Upper lobe of left lung (tissue), 6 donors: ENCODE results near the gene PLCB2. TPM values are rescaled to one million over a fixed set of nuclear protein-coding genes. Genes with fewer than 3 reads are reported as not detected.

Source experiments
- ATAC-seq, 2 donors: fragments of 200-7000 bp; cut with Tn5 transposase; one replicate each; pipeline ENCODE4 v1.9.1; 2022; ENCODE audit warnings: mild to moderate bottlenecking in 2 of 2, moderate library complexity in 2 of 2; ENCODE audit not compliant: low FRiP score in 2 of 2
- DNase-seq, 2 donors: peaks; one replicate each; pipeline ENCODE4 v3.0.0-alpha.2; 2019 to 2020
- H3K27ac ChIP-seq, 4 donors: fragments of 200-600 bp; sonication (generic); one replicate each; pipeline ENCODE4 v1.5.1; 2016 to 2019
- H3K27me3 ChIP-seq, 4 donors: fragments of 200-600 bp; sonication (generic); one replicate each; pipeline ENCODE4 v1.5.1; 2017 to 2019
- H3K36me3 ChIP-seq, 4 donors: fragments of 200-600 bp; sonication (generic); one replicate each; pipeline ENCODE4 v1.5.1; 2016 to 2019
- H3K4me1 ChIP-seq, 4 donors: fragments of 200-600 bp; sonication (generic); one replicate each; pipeline ENCODE4 v1.5.1; 2018 to 2019
- H3K4me3 ChIP-seq, 4 donors: fragments of 200-600 bp; sonication (generic); one replicate each; pipeline ENCODE4 v1.5.1; 2017 to 2019; ENCODE audit warnings: mild to moderate bottlenecking in 2 of 4, moderate library complexity in 1 of 4
- H3K9me3 ChIP-seq, 4 donors: fragments of 200-600 bp; sonication (generic); one replicate each; pipeline ENCODE4 v1.5.1; 2018 to 2019
- EP300 ChIP-seq, 4 donors: sonication (generic); formaldehyde crosslinking; IDR thresholded peaks; one replicate each; pipeline ENCODE4 v1.5.1; 2017; ENCODE audit warnings: antibody characterized with exemption in 4 of 4, control low read depth in 2 of 4
- POLR2A ChIP-seq, 4 donors: fragments of 450-650 bp; IDR thresholded peaks; one replicate each; pipeline ENCODE4 v1.5.1; 2016 to 2017; ENCODE audit warnings: antibody characterized with exemption in 4 of 4, mild to moderate bottlenecking in 2 of 4
- POLR2AphosphoS5 ChIP-seq, 2 donors: sonication (generic); formaldehyde crosslinking; IDR thresholded peaks; one replicate each; pipeline ENCODE4 v1.5.1; 2017; ENCODE audit warnings: antibody characterized with exemption in 2 of 2
- WGBS, 2 donors: methylation state at CpG; one replicate each; pipeline ENCODE4 v1.1.5; 2017 to 2018; 5-methylcytosine and 5-hydroxymethylcytosine counted together
- total RNA-seq, 6 donors: library from RNA; depleted of rRNA in 4 of 6; stranded (reverse); fragments of >200 nt in 4 of 6; gene quantifications; one replicate each; pipeline versions ENCODE4 v1.1.0 to v1.2.1, GENCODE V29; 2016 to 2021
- TF ChIP-seq, protein P1 (sequence below), 6 experiments: fragments of 450-650 bp in 4 of 6; fragments of 200-600 bp in 2 of 6; sonication (generic) in 2 of 6; IDR thresholded peaks; one replicate each; pipeline ENCODE4 v1.5.1; 2016 to 2019; ENCODE audit warnings: antibody characterized with exemption in 6 of 6
- donor health status: DM: no; HTN: no; CAD: no; lungs with moderate emphysema.
- donor health status: DM: no; HTN: yes; CAD: no; lungs with severe emphysema.

Gene PLCB2
- total RNA-seq, 6 donors from 2014 or later: 26.9 to 170 (median 85.7) TPM

GRCh38 chr15:40338921-40339620 lies 31.3 kb upstream of the PLCB2 start:
- Histone ChIP-seq H3K36me3 (peaks cover 0 to 23% (median 5%) of the 10 kb centered on the region in 4 donors), H3K27me3 (no peaks in the 10 kb centered on the region), H3K9me3 (no peaks in the 10 kb centered on the region), H3K4me1 (peaks cover 85 to 91% (median 88%) of the 10 kb centered on the region in 4 donors), H3K27ac (peak overlapping the region; percentile 86 to 96 (median 94)), H3K4me3 (peak overlapping the region in 3 of 4 donors; percentile 45 to 61 (median 53))
- TF ChIP-seq POLR2AphosphoS5 (IDR thresholded peaks at IDR 0.05) (no peak), EP300 (IDR thresholded peaks at IDR 0.05) (no peak), POLR2A (IDR thresholded peaks at IDR 0.05) (no peak)
- TF ChIP-seq, protein P1, sequence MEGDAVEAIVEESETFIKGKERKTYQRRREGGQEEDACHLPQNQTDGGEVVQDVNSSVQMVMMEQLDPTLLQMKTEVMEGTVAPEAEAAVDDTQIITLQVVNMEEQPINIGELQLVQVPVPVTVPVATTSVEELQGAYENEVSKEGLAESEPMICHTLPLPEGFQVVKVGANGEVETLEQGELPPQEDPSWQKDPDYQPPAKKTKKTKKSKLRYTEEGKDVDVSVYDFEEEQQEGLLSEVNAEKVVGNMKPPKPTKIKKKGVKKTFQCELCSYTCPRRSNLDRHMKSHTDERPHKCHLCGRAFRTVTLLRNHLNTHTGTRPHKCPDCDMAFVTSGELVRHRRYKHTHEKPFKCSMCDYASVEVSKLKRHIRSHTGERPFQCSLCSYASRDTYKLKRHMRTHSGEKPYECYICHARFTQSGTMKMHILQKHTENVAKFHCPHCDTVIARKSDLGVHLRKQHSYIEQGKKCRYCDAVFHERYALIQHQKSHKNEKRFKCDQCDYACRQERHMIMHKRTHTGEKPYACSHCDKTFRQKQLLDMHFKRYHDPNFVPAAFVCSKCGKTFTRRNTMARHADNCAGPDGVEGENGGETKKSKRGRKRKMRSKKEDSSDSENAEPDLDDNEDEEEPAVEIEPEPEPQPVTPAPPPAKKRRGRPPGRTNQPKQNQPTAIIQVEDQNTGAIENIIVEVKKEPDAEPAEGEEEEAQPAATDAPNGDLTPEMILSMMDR (IDR thresholded peaks at IDR 0.05): no peak
- peak in 1 of 2 donors; percentile 39 for DNase-seq
- 67 to 77% methylated on average over 5 to 11 of the region's 11 CpGs for WGBS, 2 donors
- ATAC-seq: no peak

DNA sequence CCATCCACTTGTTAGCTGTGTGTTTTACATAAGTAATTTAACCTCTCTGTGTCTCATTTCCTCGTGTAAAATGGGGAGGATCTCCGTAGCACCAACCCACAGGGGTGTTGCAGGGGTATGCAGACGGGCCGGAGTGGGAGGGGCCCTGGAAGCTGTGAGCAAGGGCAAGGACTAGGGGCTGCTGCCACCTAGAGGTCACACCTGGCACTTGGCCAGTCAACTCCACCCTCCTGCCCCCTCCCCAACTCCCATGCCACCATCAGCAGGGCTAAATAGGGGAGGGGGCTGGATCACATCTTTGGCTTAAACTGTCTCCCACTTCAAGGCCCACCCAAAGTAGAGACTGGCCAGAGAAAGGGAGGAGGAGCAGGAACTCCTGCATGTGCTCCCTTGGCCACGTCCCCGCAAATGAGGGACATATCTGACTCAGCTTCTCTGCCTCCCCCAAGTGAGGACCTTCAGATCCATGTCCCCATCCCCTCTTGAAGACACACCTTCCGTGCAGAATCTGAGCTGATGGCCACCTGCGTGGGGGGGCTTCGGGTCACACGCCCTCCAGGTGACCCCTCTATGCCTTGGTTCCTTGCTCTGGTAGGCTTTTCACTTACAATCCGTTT lies 30.4 kb upstream of the PLCB2 start:
- 42 to 50% methylated on average over 9 to 11 of the region's 11 CpGs for WGBS, 2 donors
- no peaks in the 10 kb centered on the region for H3K9me3 ChIP-seq
- peaks cover 85 to 91% (median 89%) of the 10 kb centered on the region in 4 donors for H3K4me1 ChIP-seq
- H3K36me3 ChIP-seq: peaks cover 0 to 23% (median 5%) of the 10 kb centered on the region in 4 donors
- peak in 1 of 2 donors; percentile 88 for DNase-seq
- TF ChIP-seq, protein P1 (IDR thresholded peaks at IDR 0.05): peak; percentile 59 to 88 (median 78)
- no peak for TF ChIP-seq POLR2A (IDR thresholded peaks at IDR 0.05)
- no peak for TF ChIP-seq POLR2AphosphoS5 (IDR thresholded peaks at IDR 0.05)
- TF ChIP-seq EP300 (IDR thresholded peaks at IDR 0.05): no peak
- ATAC-seq: peak; percentile 28 to 46
- peak overlapping the region in 1 of 4 donors; percentile 15 for H3K4me3 ChIP-seq
- H3K27ac ChIP-seq: peak overlapping the region in 3 of 4 donors; percentile 46 to 95 (median 93)
- no peaks in the 10 kb centered on the region for H3K27me3 ChIP-seq

- 66 to 79% methylated on average over 3 to 9 of the region's 19 CpGs for WGBS, 2 donors
- Histone ChIP-seq H3K4me1 (peaks cover 86 to 90% (median 88%) of the 10 kb centered on the region in 4 donors), H3K4me3 (peak overlapping the region in 1 of 4 donors; percentile 15), H3K27ac (peak overlapping the region in 3 of 4 donors; percentile 2 to 95 (median 93)), H3K36me3 (peaks cover 0 to 23% (median 5%) of the 10 kb centered on the region in 4 donors), H3K27me3 (no peaks in the 10 kb centered on the region), H3K9me3 (no peaks in the 10 kb centered on the region)
- ATAC-seq: no peak
- peak in 1 of 2 donors; percentile 83 for DNase-seq
- no peak for TF ChIP-seq POLR2AphosphoS5 (IDR thresholded peaks at IDR 0.05)
- no peak for TF ChIP-seq EP300 (IDR thresholded peaks at IDR 0.05)
- TF ChIP-seq, protein P1 (IDR thresholded peaks at IDR 0.05): no peak
- TF ChIP-seq POLR2A (IDR thresholded peaks at IDR 0.05): no peak
These were observed 29.9 kb upstream of the PLCB2 start for GRCh38 chr15:40337597-40337996.

GRCh38 chr15:40336744-40337122 lies 29.0 kb upstream of the PLCB2 start:
- H3K4me1 ChIP-seq: peaks cover 86 to 99% (median 91%) of the 10 kb centered on the region in 4 donors
- H3K27ac ChIP-seq: peak overlapping the region in 2 of 4 donors; percentile 93 to 95
- ATAC-seq (no peak), DNase-seq (no peak)
- no peak overlapping the region for H3K4me3 ChIP-seq
- no peaks in the 10 kb centered on the region for H3K27me3 ChIP-seq
- TF ChIP-seq, protein P1 (IDR thresholded peaks at IDR 0.05): no peak
- no peak for TF ChIP-seq POLR2AphosphoS5 (IDR thresholded peaks at IDR 0.05)
- no peaks in the 10 kb centered on the region for H3K9me3 ChIP-seq
- 40 to 73% methylated on average over 5 of the region's 5 CpGs for WGBS, 2 donors
- H3K36me3 ChIP-seq: peaks cover 0 to 23% (median 5%) of the 10 kb centered on the region in 4 donors
